DLD1 (cell line): Measurements from ENCODE around the gene C6orf132.
"Not testable (repeated sequence)": the region's sequence is repeated elsewhere in the genome, so short reads cannot be mapped to it uniquely, and the experiment has no call there.

Experiments
- in situ Hi-C: cut with HindIII; loops from 2 replicates; pipeline ENCODE4 v1.10.0; 2017; ENCODE audit warnings: low sequenced_read_pairs

C6orf132 gene

DNA sequence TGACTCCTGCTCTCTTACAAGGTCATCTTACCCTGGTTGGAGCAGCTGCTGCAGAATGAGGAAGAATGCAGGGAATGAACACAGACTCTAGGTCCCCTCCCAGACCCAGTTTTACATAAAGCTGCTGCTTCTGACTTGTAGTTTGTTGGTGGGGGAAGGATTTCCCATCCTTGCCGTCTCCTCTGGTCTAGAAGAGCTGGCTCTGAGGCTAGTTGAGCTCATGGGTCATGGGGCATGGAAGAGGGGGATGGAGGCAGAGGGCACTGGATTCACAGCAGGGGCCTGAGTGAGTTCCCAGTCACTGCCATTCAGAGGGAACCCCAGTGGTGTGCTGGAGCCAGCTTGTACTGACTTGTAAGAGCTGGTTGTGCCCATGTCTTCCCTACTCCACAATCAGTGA lies 21.6 kb upstream of the C6orf132 start:
- in situ Hi-C loops = no loop called here

DNA sequence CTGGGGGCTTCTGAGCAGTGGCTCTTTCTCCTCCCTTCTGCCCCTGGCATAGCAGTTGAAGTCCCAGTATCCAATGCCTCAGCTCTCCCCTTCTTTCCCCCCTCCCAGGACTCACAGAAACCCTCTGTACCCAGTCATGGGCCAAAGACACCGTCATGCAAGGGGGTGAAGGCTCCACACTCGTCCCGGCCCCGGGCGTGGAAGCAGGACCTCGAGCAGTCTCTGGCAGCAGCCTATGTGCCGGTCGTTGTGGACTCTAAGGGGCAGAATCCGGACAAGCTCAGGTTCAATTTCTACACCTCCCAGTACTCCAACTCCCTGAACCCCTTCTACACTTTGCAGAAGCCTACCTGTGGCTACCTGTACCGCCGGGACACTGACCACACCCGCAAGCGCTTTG lies 20.4 kb upstream of the C6orf132 start:
- in situ Hi-C loops = no loop called here

DNA sequence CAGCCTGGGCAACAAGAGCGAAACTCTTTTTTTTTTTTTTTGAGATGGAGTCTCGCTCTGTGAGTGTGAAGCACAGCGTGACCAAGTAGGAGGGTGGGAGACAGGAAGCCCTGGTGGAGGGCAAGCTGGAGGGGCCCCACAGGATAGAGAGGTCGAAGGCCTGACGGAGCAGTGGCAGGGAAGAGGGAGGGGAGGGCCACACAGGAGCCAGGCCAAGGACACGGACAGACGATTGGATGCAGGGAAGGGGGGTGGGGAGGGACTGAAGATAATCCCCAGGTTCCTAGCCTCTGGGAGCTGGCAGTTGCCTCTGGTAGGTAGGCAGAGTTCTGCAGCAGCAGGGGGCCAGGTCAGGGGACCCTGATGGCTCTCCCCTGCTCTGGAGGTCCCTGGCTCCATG lies 20.0 kb upstream of the C6orf132 start:
- in situ Hi-C loops = no loop called here

DNA sequence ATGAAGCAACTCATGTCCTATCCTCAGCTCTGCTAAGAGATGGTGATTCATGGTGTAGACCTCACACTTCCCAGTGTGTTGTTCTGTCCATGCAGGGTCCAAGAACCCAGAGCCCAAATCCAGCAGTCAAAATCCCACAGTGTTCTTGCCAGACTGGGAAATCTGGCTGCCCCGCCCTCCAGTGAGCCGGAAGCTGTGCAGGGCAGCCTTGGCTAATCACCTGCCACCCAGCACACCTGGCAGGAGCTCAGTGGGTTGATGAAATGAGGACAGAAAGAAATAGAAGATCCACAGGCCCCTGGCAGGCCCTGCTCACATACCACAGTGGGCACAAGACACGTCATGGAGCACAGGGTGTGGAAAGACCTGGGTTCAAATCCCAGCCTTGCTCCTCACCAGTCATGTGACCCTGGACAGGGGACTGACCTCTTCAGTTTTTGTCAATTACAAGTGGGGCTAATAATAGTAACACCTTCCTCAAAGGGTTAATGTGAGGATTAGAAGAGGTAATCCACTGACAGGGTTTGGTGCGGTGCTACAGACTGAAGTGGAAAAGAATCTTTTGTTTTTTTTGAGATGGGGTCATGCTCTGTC lies 17.1 kb upstream of the C6orf132 start:
- in situ Hi-C loops = no loop called here

DNA sequence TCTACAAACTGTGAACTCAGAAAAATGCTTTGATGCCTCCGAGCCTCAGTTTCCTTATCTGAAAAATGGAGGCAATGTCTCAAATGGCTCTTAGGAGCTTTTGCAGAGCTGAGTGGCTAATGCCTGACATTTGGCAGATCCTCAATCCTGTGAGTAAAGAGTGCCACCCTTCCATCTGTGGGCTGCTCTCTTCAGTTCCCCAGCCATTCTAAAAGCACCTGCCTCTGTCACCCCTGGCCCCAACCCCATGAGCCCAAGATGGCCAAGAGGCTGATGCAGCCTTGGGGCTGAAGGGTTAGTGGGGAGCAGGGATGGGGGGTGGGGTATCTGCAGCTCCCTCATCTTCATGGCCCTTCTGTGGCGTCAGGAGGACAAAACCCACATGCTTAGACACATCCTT lies 16.2 kb upstream of the C6orf132 start:
- in situ Hi-C loops = no loop called here

DNA sequence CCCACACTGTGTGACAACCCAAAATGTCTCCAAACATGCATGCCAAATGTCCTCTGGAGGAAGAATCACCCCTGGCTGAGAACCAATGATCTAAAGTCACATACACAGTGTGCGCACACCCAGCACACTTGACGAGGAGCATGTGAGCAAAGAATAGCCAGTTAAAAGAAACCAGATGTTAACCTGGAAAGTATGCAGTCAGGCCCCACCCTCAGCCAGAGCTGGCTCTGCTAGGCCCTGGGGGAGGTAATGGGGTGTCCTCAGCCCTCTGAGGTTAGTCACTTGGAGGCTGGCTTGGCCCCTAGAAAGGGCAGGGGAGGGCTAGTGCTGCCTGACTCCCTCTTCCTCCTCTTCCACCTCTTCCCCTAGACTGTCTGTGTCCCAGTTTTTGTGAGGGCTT lies 15.6 kb upstream of the C6orf132 start:
- in situ Hi-C loops = no loop called here

DNA sequence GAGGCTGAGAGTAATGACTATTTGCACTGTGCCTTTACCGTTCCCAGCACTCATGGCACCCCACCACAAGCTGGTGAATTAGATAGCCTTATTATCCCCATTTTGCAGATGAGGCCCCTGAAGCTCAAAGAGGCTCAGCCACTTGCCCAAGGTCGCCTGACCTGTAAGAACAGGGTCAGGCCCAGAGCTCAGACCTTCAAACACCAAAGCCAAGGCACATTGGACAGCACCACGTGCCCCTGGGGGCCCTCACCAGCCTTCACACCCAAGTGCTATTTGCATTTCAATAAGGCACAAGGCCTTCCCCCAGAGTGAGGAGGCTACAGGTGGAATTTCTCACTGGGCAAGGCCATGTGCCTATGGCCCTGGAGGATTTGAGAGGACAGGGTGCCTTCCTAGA lies 14.2 kb upstream of the C6orf132 start:
- in situ Hi-C loops = no loop called here

DNA sequence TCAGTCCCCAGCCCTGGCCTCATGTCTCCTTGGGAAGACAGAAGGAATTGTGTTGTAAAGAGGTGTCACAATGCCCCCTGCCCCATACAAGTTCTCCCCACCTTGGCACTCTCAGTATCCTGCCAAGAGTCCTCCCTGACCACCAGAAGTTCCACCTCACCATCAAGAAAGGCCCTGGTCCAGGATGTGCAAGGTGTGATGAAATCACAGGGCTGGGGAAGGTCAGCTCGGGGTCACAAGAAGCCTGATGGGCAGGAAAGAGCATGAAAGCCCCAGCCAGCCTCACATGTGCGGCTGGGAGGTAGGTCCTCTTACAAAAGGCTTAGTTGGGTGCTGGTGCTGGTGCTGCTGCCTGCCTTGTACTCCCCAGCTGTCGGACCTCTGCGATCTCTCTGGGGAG lies 12.9 kb upstream of the C6orf132 start:
- in situ Hi-C loops = no loop called here

DNA sequence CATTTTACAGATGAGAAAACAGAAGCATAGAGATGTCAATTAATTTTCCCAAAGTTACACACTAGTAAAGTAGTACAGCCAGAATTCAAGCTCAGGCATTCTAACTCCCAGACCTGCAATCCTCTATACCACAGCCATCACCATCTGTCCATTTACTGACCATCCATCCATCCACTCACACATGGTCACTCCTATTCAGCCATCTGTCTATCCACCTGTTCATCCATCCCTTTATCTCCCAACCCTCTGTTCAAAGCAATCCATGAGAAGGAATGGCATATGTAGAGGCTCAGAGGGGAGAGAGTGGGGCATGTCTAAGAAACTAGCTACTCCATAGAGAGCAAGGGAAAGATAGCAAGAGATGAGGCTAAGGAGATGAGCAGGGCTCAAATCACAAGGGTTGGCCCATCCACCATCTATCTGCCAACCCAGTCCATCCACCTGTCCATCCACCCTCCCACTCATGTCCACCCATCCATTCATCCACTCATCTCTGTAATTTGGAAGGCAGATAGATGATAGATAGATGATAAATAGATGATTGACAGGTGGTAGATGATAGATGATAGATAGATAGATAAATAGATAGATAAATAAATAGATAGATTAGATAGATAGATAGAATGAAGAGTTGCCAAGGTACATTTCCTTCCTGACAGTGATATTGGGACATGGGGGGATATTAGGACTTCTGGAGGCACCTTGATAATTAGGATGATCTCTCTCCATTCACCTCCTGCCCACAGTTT lies 12.2 kb upstream of the C6orf132 start:
- in situ Hi-C loops = no loop called here

DNA sequence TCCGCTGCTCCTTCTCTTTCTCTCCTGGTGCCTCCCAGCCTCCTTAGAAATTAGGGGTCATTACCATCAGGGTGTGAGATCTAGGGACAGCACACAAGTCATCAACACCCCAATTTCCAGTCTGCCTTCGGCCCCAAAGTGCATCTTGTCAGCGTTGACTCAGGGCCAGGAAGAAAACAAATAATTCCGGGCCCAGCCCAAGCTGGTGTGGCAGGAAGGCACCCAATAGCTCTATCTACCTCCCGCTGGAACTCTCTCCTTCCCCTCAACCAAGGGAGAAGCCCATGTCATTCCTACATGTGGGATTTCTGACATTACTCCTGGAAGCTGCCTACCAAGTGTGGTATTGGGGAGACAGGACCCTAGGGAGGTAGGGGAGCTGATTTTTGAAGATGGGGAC lies 11.5 kb upstream of the C6orf132 start:
- in situ Hi-C loops = no loop called here

DNA sequence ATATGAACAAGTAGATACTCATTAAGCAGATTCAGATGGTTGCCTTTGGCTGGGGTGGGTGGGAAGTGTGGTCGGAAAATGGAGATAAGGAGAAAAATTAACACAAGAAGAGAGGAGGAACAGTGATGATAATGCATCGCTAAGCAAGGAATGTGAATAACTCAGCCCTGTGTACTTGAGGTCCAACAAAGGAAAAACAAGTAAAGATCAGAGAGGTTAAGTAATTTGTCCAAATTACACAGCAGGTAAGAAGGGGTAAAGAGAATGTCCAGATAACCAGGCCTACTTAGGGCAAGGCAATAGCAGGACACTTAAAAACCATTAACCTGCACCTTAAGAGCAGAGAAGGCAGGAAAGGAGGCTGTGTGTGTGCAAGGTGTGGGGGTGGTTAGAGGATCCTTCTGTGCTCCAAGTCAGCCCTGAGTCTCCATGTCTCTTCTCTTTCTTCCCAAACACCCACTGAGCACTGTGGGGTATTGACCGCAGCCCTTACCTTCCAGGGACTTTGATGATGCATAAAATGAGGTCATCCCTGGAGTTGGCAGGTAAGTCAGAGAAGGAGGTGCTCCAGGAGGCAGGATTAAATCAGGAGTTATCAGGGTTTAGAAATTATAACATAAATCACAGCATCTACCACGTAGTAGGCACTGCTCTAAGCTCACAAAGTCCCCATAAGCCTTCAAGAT lies 10.3 kb upstream of the C6orf132 start:
- in situ Hi-C loops = not testable (repeated sequence)

DNA sequence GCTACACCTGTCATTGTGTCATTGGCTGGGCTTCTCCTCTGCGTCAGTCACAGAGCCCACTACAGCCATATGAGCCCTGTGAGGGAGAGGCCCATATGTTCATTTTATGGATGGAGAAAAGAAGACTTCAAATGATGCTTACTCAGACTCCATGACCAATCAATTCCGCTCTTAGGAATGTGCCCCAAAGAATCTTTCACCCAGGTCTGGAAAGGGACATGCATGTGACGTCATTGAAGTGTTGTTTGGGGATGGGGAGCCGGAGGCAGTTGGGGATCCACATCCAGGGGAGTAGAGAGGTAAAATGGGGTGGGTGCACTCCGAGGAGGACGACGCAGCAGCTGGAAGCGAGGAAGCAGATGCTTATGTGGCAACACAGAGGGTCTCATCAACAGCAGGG lies 9.6 kb upstream of the C6orf132 start:
- in situ Hi-C loops = no loop called here

DNA sequence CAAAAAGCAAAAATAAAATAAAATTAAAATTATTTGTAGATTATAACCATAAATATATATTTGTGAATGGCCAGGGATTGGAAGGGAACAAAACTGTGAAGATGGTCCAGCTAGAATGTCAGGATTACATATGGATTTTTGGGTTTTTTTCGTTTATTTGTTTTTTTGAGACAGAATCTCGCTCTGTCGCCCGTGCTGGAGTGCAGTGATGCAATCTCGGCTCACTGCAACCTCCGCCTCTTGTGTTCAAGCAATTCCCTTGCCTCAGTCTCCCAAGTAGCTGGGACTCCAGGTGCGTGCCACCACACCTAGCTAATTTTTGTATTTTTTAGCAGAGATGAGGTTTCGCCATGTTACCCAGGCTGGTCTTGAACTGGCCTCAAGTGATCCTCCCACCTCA lies 7.8 kb upstream of the C6orf132 start:
- in situ Hi-C loops = no loop called here

DNA sequence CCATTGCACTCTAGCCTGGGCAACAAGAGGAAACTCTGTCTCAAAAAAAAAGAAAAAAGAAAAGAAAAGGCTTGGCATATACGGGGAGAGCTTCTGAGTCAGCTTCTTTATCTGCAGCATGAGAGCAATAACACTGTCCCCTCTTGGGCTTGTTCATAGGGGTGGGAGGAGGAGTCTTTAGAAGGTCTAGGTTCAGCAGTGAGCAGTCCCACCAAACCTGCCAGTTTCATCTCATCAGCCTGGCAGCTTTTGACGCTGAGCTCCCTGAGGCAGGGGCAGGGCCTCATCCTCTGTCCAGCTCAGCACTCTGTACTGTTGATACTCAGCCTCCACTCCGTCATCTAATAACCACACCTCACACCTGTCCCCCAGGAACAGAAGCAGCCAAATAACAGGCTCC lies 5.6 kb upstream of the C6orf132 start:
- in situ Hi-C loops = no loop called here

DNA sequence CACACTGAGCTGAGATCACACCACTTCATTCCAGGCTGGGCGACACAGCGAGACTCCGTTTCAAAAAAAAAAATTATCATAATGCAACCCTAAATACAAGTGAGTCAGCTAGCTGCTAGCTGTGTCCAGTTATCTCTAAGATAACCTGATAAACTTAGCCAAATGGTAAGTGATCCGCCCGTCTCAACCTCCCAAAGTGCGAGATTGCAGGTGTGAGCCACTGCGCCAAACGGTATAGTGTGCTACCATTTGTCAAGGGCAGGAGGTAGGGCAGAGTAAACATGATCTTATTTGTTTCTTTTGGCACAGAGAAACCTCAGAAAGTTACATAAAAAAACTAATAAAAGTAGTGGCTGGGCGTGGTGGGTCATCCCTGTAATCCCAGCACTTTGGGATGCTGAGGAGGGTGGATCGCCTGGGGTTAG lies 4.7 kb upstream of the C6orf132 start:
- in situ Hi-C loops = no loop called here

DNA sequence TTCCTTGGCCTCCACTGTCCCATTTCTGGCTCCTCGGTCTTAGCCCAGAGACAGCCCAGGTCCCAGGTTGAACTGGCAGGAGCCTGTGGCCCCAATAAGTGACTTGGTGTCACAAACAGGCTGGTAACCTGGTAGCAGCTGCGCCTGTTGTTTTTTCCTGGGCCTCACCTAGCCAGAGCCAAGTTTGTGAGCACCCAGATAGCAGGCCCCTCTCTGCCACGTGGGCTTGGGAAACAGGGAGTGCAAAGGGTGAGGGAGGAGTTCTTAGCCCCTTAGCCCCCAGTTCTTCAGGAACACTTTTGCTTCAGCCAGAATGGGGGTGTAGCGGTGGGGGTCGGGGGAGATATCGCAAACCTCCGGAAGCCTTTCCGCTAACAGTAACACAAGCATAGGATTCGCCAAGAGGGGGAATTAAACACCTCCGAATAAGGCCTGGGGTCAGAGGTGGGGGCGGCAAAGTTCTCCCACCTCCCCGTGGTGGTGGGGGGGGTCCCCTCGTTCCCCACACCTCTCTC lies 760 bp downstream of the C6orf132 start:
- in situ Hi-C loops = no loop called here

DNA sequence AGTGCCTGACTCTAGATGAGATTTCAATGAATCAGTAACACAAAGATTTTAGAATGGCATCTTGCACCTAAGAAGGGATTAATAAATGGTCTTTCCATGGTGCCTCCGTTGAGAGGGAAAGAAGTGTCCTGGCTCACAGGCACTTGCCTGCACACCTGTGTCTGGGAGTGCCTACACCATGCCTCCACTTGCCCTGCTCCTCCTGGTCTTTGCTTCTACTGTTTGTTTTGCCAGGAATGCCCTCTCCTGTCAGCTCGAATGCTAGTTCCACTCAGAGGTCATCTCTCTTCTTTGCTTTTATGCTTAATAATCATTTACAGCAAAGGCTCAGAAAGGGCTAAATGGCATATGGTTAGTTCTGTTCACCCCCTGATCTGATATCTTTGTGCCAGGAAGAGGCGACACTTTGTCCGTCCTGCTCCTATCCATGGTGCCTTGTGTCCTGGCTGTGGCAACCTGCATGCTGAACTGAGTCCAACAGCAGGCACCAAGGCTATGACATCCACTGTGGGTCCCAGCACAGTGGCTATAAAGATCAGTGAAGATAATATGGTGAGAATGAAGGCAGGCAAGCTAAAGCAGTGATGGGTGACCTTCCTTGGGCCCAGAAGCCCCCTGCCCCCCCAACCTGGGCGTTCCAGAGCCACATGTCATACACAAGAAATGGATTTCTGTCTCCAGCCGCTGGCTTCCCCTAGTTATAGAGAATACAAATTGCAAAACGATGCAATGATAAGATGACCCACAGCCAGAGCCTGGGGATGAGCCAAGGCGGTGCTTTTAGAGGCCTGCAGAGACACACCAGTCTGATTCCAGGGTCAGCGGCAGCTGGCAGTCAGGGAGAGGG lies 1.4 kb downstream of the C6orf132 start:
- in situ Hi-C loops = no loop called here

DNA sequence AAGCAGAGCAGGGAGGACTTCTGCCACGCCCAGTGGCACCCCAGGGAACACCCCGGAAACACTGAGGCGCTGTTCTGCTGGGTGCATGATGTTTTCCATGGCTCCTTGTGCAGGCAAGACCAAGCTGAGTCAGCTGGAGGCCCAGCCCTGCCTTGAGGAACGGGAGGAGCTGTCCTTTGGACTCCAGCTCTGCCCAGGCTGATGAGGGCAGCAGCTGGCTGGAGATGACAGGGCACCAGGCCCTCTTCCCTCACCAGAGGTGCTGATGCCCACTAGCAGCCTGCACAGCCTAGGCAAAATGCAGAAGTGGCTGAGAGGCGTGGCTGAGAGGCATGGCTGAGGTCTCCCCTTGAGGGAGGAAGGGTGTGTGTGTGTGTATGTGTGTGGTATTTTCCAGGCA lies 2.4 kb downstream of the C6orf132 start:
- in situ Hi-C loops = no loop called here

DNA sequence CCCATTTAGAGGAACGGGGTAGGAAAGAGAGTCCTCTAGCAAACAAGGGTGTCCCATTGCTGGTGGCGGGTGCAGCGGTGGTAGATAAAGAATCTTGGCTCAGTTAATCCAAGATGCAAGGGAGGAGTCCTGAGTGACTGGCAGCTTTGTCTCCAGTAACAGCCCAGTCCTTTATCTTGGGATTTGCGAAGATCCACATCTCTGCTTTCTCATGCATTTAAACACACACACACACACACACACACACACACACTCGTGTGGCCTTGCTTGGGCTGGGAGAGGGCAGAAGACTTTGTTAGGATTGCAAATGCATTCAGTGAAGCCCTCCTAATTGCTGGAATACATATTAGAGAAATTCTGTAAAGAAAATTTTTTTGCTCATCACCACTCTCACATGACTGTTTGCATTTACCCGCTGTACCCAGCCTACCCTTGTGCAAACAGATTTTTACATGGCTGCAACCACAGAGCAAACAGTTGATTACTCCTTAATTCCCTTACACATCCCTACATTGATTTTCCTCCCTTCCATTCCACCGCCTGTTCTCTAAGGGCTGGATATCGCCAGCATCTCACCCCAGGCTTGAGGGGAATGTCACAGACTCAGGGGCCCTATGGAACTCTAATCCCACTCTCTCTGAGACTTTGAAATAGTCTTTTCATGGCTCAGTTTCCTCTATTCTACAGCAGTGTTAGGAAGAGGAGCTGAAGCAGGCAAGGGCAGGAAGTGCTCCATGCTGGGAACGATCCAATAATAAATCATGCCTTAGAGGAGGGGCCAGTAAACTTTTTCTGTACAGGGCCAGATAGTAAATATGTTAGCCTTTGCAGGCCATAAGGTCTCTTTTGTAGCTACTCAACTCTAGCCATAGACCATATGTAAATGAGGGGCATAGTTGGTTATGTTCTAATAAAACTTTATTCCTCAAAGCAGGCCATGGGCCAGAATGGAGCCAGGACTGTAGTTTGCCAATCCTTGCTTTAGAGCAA lies 3.5 kb downstream of the C6orf132 start:
- in situ Hi-C loops = no loop called here

DNA sequence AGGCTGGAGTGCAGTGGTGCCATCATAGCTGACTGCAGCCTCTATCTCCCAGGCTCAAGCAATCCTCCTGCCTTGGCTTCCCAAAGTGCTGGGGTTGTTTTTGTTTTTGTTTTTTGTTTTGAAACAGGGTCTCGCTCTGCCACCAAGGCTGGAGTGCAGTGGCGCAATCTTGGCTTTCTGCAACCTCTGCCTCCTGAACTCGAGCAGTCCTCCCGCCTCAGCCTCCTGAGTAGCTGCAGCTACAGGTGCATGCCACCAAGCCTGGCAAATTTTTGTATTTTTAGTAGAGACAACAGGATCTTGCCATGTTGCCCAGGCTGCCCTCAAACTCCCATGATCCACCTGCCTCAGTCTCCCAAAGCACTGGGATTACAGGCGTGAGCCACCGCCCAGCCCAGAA lies 4.2 kb downstream of the C6orf132 start:
- in situ Hi-C loops = no loop called here
